ENCODE measurements around the gene GPR78.
"Not testable (repeated sequence)": the region's sequence is repeated elsewhere in the genome, so short reads cannot be mapped to it uniquely, and the experiment has no call there.

GPR78 gene

GRCh38 chr4:8568068-8568668 is 12.0 kb upstream of the GPR78 start:
- DNase-seq = no peak

GRCh38 chr4:8570201-8570600 is 10.0 kb upstream of the GPR78 start:
- DNase-seq = no peak

- no peak for DNase-seq
Observed at GRCh38 chr4:8571702-8572685, 8.2 kb upstream of the GPR78 start.

GRCh38 chr4:8573266-8573665 is 6.9 kb upstream of the GPR78 start:
- no peak for DNase-seq

- no peak for DNase-seq
Observed at GRCh38 chr4:8574796-8575370, 5.3 kb upstream of the GPR78 start.

GRCh38 chr4:8575457-8575856 is 4.7 kb upstream of the GPR78 start:
- DNase-seq = no peak

GRCh38 chr4:8576591-8576990 is 3.6 kb upstream of the GPR78 start:
- DNase-seq = not testable (repeated sequence)

- no peak for DNase-seq
Observed at GRCh38 chr4:8577046-8577445, 3.1 kb upstream of the GPR78 start.

GRCh38 chr4:8577972-8578371 is 2.2 kb upstream of the GPR78 start:
- no peak for DNase-seq

- DNase-seq = no peak
Observed at GRCh38 chr4:8578717-8579116, 1.5 kb upstream of the GPR78 start.

- no peak for DNase-seq
Observed at GRCh38 chr4:8579526-8580320, 469 bp upstream of the GPR78 start.

GRCh38 chr4:8581094-8581861 is 1.1 kb downstream of the GPR78 start:
- DNase-seq = no peak

GRCh38 chr4:8582016-8582415 is 1.8 kb downstream of the GPR78 start:
- DNase-seq = no peak

GRCh38 chr4:8582436-8582835 is 2.2 kb downstream of the GPR78 start:
- DNase-seq = no peak

GRCh38 chr4:8582941-8583654 is 2.9 kb downstream of the GPR78 start:
- no peak for DNase-seq

- DNase-seq = no peak
Observed at GRCh38 chr4:8583655-8584025, 3.4 kb downstream of the GPR78 start.

GRCh38 chr4:8585186-8585585 is 5.0 kb downstream of the GPR78 start:
- no peak for DNase-seq

- no peak for DNase-seq
Observed at GRCh38 chr4:8585721-8586212, 5.6 kb downstream of the GPR78 start.

GRCh38 chr4:8586246-8586645 is 6.1 kb downstream of the GPR78 start:
- DNase-seq = no peak

- DNase-seq = no peak
Observed at GRCh38 chr4:8586671-8587468, 6.7 kb downstream of the GPR78 start.

Measured in activated CD4-positive, alpha-beta T cell treated with anti-CD3 and anti-CD28 coated beads for 48 hours (primary cell).